Measurements from ENCODE around the gene UBE4B. TPM values are rescaled to one million over a fixed set of nuclear protein-coding genes. Genes with fewer than 3 reads are reported as not detected.
A peak's percentile ranks its signal among the peaks of the same experiment; 100 is the strongest.

UBE4B gene
- total RNA-seq, 4 donors from 2014 or later: 37.5 to 60.3 (median 51.3) TPM

DNA sequence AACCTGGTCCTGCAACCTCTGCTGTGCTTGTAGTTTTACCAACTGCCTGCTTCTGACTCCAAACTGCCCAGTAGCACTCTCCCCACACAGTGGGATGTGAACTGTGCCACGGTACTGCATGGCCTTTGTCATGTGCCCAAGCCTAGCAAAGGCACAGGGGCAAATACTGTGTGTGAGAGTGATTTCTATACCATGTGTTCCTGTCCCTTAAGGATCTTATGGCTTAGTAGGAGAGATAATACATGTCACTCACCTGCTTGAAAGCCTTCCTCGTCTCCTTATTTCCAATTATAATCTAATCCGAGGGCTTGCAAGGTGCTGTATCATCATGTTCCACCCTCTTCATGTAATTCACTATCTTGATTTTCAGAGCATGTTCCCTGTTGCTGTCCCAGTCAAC lies 51.3 kb downstream of the UBE4B start:
- peaks cover 0 to 29% (median 0%) of the 10 kb centered on the region in 3 donors for H3K4me1 ChIP-seq
- no peaks in the 10 kb centered on the region for H3K27me3 ChIP-seq
- TF ChIP-seq, protein P1, sequence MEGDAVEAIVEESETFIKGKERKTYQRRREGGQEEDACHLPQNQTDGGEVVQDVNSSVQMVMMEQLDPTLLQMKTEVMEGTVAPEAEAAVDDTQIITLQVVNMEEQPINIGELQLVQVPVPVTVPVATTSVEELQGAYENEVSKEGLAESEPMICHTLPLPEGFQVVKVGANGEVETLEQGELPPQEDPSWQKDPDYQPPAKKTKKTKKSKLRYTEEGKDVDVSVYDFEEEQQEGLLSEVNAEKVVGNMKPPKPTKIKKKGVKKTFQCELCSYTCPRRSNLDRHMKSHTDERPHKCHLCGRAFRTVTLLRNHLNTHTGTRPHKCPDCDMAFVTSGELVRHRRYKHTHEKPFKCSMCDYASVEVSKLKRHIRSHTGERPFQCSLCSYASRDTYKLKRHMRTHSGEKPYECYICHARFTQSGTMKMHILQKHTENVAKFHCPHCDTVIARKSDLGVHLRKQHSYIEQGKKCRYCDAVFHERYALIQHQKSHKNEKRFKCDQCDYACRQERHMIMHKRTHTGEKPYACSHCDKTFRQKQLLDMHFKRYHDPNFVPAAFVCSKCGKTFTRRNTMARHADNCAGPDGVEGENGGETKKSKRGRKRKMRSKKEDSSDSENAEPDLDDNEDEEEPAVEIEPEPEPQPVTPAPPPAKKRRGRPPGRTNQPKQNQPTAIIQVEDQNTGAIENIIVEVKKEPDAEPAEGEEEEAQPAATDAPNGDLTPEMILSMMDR (IDR thresholded peaks at IDR 0.05): no peak
- no peak for TF ChIP-seq POLR2A (IDR thresholded peaks at IDR 0.05)
- peaks cover 0 to 65% (median 0%) of the 10 kb centered on the region in 3 donors for H3K36me3 ChIP-seq
- WGBS, 2 donors: 86 to 90% methylated on average over 3 of the region's 3 CpGs
- intact Hi-C loops (cut with DNase I): no loop called here
- no peaks in the 10 kb centered on the region for H3K9me3 ChIP-seq
- H3K27ac ChIP-seq: peak overlapping the region in 2 of 4 donors; percentile 15 to 19
- no peak overlapping the region for H3K4me3 ChIP-seq
- DNase-seq: no peak

DNA sequence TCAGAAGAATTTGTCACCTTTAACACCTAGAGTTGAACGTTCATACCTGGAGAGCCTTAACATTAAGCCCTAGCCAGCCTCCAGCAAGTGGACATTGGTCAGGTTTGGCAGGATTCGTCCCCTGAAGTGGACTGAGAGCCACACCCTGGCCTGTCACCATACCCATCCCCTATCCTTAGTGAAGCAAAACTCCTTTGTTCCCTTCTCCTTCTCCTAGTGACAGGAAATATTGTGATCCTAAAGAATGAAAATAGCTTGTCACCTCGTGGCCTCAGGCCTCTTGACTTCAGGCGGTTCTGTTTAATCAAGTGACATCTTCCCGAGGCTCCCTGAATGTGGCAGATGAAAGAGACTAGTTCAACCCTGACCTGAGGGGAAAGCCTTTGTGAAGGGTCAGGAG lies 52.3 kb downstream of the UBE4B start:
- Histone ChIP-seq H3K4me3 (no peak overlapping the region), H3K36me3 (peaks cover 0 to 59% (median 0%) of the 10 kb centered on the region in 3 donors), H3K27me3 (no peaks in the 10 kb centered on the region), H3K4me1 (peaks cover 0 to 34% (median 0%) of the 10 kb centered on the region in 3 donors), H3K27ac (no peak overlapping the region), H3K9me3 (no peaks in the 10 kb centered on the region)
- no peak for DNase-seq
- TF ChIP-seq, protein P1 (IDR thresholded peaks at IDR 0.05): no peak
- TF ChIP-seq POLR2A (IDR thresholded peaks at IDR 0.05): no peak
- intact Hi-C loops (cut with DNase I): no loop called here
- WGBS, 2 donors: 64 to 73% methylated on average over 5 of the region's 5 CpGs

DNA sequence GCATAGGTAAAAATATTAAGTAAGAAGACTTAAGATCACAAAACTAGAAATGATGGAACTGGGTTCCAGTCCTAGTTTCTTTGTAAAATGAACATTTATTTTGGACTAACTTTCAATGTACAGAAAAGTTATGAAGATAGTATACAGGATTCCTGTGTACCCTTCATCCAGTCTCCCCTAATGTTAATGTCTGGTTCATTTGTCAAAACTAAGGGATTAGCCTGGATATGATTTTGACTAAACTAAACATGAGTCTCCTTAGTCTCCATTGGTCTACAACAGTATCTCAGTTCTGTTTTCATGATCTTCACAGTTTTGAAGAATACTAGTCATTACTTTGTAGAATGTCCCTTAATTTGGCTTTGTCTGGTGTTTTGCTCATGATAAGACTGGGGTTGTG lies 54.5 kb downstream of the UBE4B start:
- no peaks in the 10 kb centered on the region for H3K9me3 ChIP-seq
- peaks cover 0 to 30% (median 0%) of the 10 kb centered on the region in 3 donors for H3K4me1 ChIP-seq
- no peak overlapping the region for H3K27ac ChIP-seq
- no peak for DNase-seq
- no peaks in the 10 kb centered on the region for H3K27me3 ChIP-seq
- peaks cover 0 to 57% (median 0%) of the 10 kb centered on the region in 3 donors for H3K36me3 ChIP-seq
- H3K4me3 ChIP-seq: no peak overlapping the region
- TF ChIP-seq, protein P1 (IDR thresholded peaks at IDR 0.05): no peak
- no peak for TF ChIP-seq POLR2A (IDR thresholded peaks at IDR 0.05)
- intact Hi-C loops (cut with DNase I): no loop called here

DNA sequence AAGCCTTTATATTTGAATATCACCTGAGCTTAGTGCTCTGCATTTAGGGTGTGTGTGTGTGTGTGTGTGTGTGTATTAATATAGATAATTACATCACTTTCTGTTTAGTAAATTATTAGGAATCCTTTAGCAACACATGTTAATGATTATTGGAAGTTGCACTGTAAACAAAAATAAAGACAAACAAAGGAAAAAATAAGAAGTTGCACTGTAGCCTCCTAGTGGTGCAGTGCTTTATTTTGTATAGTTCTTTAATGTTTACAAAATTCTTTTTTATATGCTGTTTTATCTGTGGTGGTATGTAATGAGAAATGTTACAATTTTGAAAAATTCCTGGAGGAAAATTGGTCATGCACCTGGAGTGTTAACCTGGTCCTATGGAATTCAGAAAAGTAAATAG lies 69.2 kb downstream of the UBE4B start:
- TF ChIP-seq POLR2A (IDR thresholded peaks at IDR 0.05): no peak
- TF ChIP-seq, protein P1 (IDR thresholded peaks at IDR 0.05): peak in 1 of 6 experiments; percentile 20
- no peak for DNase-seq
- peaks cover 0 to 97% (median 18%) of the 10 kb centered on the region in 3 donors for H3K36me3 ChIP-seq
- peaks cover 7 to 20% (median 9%) of the 10 kb centered on the region in 3 donors for H3K4me1 ChIP-seq
- H3K27me3 ChIP-seq: no peaks in the 10 kb centered on the region
- H3K4me3 ChIP-seq: no peak overlapping the region
- intact Hi-C loops (cut with DNase I): no loop called here
- no peak overlapping the region for H3K27ac ChIP-seq
- no peaks in the 10 kb centered on the region for H3K9me3 ChIP-seq

DNA sequence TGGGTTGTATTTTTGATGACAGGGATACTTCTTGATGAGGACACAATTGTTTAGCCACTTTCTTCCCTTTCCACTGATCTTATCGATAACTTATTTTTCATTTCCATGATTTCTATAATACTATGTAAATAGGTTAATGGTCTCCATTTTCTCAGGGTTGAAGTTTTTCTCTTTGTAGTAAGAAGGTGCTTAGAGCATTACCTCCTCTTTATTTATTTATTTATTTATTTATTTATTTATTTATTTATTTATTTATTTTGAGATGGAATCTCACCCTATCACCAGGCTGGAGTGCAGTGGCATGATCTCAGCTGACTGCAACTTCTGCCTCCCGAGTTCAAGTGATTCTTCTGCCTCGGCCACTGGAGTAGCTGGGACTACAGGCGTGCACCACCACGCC lies 70.4 kb downstream of the UBE4B start:
- H3K27me3 ChIP-seq: no peaks in the 10 kb centered on the region
- TF ChIP-seq, protein P1 (IDR thresholded peaks at IDR 0.05): no peak
- no peak for TF ChIP-seq POLR2A (IDR thresholded peaks at IDR 0.05)
- peaks cover 0 to 88% (median 18%) of the 10 kb centered on the region in 3 donors for H3K36me3 ChIP-seq
- DNase-seq: no peak
- peaks cover 14 to 32% (median 19%) of the 10 kb centered on the region in 3 donors for H3K4me1 ChIP-seq
- H3K9me3 ChIP-seq: no peaks in the 10 kb centered on the region
- intact Hi-C loops (cut with DNase I): no loop called here
- WGBS, 2 donors: 95 to 96% methylated on average over 5 of the region's 5 CpGs
- H3K27ac ChIP-seq: no peak overlapping the region
- no peak overlapping the region for H3K4me3 ChIP-seq

Measured in esophagus squamous epithelium (tissue), 5 donors.